ENCODE measurements around the gene UBN2.

DNA sequence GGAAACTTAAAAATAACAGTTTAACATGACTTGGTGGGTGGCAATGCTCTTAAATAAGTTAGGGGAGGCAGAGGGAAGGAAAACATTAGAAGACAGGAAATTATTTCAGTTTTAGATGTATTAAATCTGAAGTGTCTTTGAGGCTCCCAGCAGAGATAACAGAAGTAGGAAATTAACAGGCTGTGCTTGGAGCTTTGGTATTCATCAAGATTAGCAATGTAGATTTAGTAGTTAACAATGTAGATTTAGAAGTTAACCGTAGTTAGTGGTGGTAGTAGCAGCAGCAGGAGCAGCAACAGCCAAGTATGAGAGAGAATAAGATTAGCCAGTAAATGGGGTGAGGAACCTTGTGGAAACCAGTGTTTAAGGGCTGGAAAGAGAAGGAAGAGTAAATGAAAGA, 48.7 kb upstream of the UBN2 start:
- TF ChIP-seq, protein P1, sequence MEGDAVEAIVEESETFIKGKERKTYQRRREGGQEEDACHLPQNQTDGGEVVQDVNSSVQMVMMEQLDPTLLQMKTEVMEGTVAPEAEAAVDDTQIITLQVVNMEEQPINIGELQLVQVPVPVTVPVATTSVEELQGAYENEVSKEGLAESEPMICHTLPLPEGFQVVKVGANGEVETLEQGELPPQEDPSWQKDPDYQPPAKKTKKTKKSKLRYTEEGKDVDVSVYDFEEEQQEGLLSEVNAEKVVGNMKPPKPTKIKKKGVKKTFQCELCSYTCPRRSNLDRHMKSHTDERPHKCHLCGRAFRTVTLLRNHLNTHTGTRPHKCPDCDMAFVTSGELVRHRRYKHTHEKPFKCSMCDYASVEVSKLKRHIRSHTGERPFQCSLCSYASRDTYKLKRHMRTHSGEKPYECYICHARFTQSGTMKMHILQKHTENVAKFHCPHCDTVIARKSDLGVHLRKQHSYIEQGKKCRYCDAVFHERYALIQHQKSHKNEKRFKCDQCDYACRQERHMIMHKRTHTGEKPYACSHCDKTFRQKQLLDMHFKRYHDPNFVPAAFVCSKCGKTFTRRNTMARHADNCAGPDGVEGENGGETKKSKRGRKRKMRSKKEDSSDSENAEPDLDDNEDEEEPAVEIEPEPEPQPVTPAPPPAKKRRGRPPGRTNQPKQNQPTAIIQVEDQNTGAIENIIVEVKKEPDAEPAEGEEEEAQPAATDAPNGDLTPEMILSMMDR (optimal IDR thresholded peaks at IDR 0.05 in 1 of 3, IDR thresholded peaks at IDR 0.05 in 1 of 3, conservative IDR thresholded peaks at IDR 0.05 in 1 of 3; ENCODE audit: extremely low read depth in 1 of 3, insufficient read depth in 2 of 3, low read length in 3 of 3), result no peak
- no peak for TF ChIP-seq EZH2 (IDR thresholded peaks at IDR 0.05; ENCODE audit: low read length)

Data from keratinocyte (primary cell).